ENCODE data around the gene FGD5.
"Not testable (repeated sequence)": the region's sequence is repeated elsewhere in the genome, so short reads cannot be mapped to it uniquely, and the experiment has no call there.

Gene FGD5

DNA sequence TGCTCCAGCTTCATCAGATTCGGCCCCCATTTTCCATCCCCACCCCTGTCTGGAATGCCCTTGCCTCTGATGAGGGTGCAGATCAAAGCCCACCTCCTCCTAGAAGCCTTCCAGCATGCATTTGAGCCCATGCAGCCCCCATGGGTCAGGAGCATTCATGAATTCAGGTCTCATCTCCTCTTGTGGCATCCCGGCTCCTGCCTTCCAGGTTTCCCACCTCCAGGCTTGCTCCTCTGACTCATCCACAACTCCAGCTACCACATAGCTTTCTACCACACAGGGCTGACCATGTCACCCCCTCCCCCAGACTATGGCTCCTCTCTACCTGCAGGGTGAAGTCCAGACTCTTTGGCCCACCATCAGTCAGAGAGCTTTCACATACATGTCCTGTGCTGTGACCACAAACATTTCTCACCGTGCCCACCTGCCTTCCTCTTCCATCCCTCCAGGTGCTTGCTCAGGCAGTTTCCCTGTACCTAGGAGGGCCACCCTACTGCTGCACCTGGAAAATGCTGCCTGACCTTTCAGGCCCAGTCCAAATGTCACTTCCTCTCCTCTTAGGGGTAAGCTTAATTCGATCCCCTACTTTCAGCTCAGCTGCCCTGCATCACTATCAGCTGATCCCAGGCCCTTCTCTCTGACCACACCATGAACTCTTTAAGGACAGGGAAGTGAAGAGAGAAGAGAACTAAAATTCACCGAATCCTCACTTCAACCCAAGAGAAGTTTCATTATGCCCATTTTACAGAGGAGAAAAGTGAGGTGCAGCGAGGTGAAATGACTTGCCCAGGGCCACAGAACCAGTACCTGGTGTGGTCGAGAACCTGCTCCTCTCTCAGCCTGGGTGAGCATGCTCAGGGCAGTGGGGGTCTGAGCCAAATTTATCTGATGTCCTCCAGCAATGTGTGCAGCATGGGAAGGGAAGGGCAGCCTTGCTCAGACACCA is 13.7 kb upstream of the FGD5 start:
- no peak for DNase-seq (ENCODE audit: low read depth)

DNA sequence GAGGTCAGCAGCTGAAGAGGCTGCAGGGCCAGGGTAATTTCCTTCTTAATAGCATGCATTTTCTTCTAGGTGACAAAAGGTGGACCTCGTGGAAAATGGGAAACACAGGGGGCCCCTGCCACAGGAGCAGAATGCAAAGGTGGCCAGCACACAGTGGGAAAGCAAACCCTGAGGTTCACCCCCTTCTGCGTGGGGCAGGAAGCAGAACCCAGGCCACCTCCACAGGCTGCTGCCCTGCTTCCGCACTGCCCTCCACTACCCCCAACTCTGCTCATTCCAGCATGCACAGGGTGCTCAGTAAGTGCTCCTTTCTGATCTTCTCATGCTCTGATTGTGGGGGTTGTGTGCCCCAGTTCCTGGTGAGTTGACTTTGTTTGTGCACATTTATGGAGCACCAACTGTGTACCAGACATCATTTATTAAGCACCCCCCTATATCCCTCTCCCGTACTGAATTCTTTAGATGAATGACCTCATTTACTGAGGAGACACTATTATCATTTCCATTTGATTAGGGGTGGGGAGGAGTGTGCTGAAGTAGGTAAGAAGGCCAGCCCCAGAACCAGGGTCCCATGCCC is 12.7 kb upstream of the FGD5 start:
- DNase-seq (ENCODE audit: low read depth) = no peak

DNA sequence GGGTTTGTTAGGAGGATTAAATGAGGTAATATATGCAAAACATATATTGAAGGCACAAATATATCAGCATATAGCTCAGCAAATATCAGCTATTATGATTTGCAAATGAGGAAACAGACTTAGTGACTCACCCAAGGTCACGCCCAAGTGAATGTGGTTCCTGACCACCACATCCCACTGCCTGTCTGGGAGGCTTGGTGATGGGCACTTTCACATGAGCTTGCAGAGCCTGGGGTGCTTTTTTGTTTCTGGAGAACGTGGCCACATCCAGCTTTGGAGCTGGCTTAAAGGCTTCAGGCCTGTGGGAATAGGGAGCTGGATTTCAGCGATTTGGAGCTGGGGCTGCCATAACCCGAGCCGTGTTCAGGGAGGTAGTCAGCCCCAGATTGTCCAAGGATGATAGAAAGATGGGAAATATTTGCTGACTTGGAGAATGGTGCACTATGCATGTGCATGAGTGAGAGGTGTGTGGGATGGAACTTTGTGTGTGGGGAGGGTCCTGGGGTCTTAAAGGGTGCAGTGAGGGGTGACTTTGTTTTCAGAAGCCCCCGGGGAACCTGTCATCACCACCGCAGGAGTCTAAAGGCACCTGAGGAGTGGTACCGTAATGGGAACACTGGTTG is 12.0 kb upstream of the FGD5 start:
- no peak for DNase-seq (ENCODE audit: low read depth)

DNA sequence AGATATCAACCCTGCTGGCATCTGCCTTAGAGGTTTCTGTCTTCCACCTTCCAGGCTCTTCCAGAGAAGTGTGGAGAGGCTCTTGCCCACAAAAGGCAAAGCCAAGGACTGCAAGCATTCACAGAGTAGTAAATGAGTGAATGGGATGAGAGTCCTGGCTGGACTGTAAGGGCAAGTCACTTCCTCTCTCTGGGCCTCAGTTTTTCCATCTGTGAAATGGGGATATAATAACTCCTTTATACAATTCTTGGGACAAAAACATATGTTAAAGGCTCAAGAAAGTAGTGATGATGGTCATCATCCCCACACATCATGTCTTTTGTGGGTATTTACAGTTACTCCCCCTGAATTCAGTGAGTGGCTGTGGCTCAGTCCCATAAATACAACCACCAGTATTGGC is 10.7 kb upstream of the FGD5 start:
- no peak for DNase-seq (ENCODE audit: low read depth)

DNA sequence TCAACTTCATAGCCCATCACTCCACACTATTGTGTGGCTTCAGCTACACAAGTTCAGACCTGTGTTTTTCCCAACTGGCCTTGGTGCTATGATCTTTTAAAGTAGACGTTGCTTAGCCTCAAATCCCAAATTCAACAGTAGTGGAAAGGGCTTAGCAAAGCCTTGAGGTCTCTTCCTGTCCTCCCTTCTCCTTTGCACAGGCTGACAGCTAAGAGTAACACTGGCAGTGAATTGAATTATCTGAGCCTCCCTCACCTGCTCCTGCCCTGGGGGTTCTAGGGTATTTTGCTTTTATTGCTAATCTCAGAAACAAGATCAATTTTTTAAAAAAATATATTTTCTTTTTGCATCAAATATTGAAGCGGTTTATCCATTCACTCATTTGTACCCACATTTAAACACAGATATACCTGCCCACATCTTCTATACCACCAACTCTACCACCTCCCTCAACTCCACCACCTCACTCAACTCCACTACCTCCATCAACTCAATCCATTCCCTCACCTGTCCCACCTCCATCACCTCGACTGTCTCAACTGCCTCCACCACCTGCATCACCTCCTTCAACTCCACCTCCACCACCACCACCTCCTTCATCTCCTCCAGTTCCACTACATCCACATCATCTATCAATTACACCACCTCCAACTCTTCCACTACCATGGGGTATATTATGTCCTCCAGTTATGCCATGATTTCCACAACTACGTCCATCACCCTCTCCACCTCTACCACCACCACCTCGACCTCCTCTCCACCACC is 10.1 kb upstream of the FGD5 start:
- no peak for DNase-seq (ENCODE audit: low read depth)

DNA sequence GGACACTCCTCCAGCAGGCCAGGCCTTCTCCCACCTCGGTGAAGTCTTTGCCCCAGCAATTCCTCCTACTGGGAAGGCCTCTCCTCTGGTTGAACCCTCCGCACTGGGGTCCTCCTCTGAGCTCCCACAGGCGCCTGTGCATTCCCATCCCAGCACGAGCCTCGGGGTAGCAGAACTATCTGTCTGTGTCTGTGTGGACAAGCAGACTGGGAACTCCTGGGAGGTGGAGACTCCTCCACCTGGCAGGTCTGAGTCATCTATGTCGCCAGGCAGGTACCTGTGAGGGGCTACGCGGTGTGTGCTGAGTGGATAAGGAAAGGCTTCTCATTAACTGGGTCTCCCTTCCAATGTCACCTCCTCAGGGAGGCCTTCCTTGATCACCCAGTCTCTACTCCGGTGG is 9.2 kb upstream of the FGD5 start:
- DNase-seq (ENCODE audit: low read depth) = not testable (repeated sequence)

DNA sequence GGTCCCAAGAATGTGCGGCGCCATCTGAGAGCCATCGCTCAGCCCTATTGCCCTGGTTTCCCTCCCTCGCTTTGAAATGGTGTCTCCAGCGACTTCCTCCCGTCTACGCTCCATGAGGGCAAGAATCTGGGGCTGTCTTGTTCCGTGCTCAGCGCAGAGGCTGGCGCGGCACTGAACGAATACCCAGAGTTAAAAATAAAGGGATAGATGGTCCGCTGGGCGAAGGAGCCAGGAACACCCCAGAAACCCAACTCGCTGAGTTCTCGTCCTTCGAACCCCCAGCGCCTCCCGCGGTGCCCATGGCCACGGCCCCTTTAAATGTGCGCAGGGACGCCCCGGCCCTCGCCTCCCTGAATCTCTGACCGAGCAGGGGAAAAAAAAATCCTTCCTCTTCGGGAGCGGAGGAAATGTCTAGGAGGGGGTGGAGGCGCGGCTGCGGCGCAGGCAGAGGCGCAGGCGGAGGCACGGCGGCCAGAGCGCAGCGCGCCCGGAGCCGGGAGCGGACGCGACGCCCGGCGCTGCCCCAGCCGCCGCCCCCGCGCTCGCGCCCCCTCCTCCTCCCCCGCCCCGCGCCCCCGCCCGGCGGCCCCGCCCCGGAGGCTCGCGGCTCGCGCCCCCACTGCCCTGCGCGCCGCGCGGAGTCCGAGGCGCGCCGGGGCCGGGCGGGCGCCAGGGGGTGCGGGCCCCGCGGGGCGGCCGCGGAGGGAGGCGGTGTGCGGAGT is 8.5 kb upstream of the FGD5 start:
- DNase-seq (ENCODE audit: low read depth) = no peak

DNA sequence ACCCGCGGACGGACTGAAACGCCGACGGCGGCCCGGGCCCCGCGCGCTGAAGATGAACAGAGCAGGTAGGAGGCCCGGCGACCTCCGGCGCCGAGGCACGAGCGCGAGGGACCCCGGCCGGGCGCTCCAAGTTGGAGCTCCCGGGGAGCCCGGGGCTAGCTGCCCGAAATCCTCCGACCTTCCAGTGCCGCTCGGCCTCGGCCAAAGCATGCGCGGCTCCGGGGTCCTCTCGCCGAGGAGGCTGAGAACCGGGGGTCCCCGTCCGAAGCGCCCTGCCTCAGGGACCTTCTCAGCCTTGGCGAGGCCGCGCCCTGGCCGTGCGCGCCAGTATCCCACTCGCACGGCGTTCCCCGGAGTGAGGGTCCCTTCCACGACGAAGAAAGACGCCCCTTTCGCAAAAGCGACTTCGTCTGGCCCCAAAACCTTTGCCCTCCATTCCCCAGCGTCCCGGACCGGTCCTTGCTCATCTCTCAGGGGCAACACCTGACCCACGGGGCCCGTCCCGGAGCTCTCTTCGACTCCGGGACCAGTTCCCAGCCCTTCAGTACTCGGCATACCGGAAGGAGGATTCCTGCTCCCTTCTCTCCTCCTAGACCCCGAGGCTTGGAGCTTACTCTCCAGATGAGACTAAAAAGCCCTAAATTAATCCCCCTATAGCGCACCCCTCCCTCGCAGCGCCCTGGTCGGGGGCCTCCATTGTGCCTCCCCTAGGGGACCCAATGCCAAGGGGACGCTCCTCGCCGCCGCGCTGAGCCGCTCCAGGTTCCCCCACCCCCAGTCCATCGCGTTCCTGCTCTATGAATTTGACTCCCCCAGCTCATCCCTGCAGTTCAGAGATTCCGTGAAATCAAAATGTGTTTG is 7.7 kb upstream of the FGD5 start:
- DNase-seq (ENCODE audit: low read depth) = no peak

DNA sequence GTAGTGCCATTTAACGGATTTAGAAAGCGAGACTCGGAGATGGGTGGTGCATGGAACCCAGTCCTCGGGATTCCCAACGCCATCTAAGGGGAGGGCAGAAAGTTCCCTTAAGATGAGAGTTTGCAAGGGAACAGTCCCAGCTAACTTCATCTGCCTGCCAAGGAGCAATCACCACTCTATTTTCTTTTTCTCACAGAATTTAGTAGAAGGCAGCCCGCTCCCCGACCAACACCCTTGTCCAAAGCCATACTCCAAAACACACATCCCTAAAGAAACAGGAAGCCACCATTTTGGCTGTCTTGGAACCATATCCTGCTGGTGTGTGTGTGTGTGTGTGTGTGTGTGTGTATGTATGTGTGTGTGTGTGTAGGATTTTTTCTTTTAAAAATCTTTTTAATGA is 7.1 kb upstream of the FGD5 start:
- no peak for DNase-seq (ENCODE audit: low read depth)

DNA sequence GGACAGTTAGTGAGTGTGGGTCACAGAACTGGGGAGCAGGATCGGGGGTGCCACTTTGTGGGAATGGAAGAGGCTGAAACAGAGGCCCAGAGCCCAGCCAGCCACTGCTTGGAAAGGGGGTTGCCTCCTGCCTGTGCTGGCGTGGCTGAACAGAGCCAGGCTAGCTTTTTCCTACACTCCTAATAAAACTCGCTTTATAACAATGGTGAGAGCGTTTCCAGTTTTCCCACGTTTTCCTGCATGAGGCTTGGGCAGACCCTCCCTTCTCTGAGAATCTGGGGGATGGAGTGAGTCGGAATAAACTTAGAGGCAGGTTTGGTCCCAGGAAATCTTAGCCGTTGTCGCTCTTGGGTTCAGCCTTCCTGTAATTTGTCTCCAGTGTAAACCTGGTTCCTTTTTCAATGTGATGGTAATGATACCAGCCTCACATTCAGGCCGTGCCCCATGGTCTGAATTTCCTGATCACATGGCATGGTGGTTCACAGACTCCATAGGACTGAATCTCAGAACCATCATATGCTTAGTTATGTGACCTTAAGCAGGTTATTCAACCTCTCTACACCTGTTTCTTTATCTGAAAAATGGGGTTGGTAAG is 6.5 kb upstream of the FGD5 start:
- no peak for DNase-seq (ENCODE audit: low read depth)

DNA sequence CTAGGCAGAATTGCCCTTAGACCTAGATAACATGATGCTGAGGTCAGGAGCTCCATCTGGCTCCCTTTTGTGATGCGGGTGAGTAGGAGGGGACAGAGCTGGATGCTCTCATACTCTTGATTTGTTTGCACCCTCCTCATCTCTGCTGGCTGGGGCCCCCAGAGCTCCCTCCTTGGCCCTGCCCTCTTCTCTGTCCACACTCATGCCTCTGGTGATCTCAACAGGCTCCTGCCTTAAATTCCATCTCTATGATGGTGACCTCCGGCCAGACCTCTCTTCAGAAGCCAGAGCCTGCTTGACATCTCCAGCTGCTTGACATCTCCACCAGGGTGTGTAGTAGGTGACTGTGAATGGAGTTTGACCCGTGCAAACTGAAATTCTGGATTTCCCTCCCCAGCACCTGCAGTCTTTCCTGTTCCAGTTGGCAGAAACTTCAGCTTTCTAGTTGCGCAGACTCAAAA is 4.3 kb upstream of the FGD5 start:
- DNase-seq (ENCODE audit: low read depth) = no peak

DNA sequence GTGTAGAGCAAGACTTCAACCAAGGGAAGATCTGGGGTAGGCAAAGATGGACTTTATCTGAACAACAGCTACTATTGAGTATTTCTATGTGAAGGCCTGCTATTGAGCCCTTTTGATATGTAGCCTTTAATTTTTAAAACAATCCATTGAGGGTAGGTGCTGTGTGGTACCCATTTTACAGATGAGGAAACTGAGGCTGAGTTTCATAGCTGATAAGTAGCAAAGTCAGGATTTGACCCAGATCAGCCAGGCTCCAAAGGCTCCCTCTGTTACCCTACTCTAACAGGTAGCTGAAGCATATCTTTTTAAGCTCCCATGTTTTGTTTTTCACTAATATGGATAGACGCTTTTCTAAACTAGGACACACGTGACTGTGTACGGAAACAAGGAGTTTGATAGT is 2.4 kb upstream of the FGD5 start:
- DNase-seq (ENCODE audit: low read depth) = no peak

DNA sequence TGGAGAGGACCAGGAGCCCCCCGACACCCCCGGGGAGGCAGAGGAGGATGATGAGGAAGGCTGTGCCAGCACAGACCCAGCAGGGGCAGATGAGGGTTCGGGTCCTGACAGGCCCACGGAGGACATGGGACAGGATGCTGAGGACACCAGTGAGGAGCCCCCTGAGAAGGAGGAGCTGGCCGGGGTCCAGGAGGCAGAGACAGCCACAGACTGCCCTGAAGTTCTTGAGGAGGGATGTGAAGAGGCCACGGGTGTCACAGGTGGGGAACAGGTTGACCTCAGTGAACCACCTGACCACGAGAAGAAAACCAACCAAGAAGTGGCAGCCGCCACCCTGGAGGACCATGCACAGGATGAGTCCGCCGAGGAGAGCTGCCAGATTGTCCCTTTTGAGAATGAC is 909 bp downstream of the FGD5 start:
- DNase-seq (ENCODE audit: low read depth) = no peak

DNA sequence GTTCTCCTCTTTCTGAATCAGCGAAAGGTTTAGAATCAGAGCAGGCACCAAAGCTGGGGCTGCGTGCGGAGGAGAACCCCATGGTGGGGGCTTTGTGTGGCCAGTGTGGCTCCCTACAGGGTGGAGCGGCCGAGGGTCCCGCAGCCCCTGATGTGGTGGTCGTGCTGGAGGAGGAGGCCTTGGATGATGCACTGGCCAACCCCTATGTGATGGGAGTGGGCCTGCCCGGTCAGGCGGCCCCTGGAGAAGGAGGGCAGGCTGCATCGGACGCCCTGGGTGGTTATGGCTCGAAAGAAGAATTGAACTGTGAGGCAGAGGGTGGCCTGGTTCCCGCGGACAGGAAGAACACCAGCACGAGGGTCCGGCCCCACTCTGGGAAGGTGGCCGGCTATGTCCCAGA is 1.4 kb downstream of the FGD5 start:
- DNase-seq (ENCODE audit: low read depth) = no peak

DNA sequence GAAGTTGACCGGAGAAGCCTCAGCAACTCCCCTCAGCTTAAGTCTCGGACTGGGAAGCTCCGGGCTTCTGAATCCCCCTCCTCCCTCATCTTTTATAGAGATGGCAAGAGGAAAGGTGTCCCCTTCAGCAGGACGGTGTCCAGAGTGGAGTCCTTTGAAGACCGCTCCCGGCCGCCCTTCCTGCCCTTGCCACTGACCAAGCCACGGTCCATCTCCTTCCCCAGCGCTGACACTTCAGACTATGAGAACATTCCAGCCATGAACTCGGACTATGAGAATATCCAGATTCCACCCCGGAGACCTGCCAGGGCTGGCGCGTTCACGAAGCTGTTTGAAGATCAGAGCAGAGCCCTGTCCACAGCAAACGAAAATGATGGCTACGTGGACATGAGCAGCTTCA is 2.4 kb downstream of the FGD5 start:
- DNase-seq (ENCODE audit: low read depth) = no peak

DNA sequence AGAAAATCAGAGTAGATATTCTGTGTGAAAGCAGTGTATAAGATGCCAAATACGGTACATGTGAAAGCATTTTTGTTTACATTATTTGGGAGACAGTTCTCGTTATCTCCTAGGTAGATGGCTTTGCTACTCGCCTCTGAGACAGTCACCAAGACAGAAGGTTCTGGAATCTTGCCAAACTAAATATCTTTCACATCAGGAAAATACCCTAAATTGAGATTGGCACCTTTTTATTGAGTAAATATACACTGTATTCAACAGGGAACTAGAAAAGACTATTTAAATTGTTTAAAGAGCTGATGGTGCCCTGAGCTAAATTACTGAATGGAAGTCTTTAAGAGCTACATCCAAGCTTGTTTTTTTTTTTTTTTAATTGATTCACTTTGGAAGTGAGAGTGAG is 3.4 kb downstream of the FGD5 start:
- no peak for DNase-seq (ENCODE audit: low read depth)

DNA sequence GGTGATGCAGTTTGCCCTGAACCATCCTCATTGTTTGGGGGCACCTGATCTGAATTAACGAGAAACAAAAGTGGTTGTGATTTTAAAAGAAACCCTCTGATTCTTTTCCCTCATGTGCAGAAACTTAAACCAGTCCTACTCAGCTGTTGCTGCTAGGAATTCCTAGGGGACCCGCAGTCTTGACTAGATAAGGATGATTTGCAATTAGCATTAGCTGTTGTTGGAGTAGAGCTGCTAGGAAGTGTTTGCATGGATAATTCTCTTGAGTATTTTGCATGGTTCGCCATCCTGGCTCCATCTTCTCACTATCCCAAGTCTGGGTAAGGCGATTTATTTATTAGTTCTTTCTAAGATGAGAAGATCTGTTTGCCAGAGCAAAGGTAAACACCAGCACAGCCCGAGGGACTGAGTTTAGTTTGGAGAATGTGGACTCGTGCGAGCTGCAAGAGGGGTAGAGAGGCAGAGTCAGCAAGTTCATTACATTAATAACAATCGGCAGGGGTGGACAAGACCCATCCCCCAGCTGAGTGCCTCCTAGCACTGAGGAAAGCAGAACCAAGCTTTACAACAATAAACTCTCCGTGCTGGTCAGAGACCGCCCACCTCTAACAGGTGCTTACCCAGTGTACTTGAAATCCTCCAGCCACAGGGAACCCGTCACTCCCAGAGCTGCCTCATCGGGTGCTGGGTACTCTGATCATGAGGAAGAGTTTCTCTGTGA is 4.1 kb downstream of the FGD5 start:
- no peak for DNase-seq (ENCODE audit: low read depth)

DNA sequence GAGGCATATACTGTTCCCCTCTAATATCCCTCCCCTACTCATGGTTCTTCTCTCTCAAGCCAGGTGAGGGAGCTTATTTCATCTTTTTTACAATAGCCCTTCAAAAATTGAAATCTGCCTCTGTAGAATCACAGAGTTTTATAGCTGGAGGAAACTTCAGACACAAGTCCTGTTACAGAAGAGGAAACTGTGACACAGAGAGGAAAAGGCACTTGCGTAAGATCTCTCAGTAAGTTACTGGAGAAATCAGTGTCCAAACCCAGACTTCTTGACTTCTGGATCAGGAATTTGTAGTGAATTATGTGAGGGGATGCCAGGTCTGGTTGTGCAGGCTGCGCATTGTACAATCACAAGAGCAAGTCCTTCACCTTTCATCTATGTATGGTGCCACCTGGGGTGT is 4.6 kb downstream of the FGD5 start:
- no peak for DNase-seq (ENCODE audit: low read depth)

DNA sequence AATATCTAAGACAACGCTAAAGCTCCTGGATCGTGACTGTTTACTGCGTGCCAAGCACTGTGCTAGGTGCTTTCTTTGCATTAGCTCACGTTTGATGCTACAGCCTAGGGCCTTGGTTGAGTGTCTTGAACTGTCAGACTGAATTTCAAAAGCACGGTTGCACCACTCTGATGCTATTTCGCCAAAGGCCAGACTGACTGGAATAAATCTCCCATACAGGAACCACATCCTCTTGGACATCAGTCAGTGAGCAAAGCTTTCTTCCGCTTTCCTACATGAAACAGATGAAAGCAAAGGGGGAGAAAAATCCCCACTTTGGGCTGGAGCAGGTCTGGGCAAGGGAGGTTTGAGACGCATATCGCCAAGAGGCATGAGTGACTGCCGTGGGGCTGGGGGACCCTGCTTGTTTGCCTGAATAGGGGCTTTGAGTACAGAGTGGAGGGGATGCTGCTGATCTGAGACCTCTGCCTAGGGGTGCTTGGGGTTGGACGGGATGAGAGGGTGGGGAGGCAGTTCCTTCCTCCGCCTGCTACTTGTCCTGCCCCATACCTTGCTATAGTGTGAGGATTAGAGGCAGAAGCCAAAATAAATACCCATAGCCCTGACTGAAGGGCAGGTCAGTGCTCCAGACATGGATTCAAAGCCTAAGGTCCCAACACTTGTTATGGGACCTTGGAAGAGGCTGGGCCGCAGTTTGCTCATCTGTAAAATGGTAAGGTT is 5.3 kb downstream of the FGD5 start:
- no peak for DNase-seq (ENCODE audit: low read depth)

Measured in GM04503 (cell line).